Natural killer cell (primary cell): Measurements from ENCODE around the gene CWC25. TPM values are rescaled to one million over a fixed set of nuclear protein-coding genes. Genes with fewer than 3 reads are reported as not detected.

Experiments used
- ATAC-seq, 3 donors: fragments of 150-1000 bp in 2 of 3; fragments of 200-7000 bp in 1 of 3; cut with Tn5 transposase; 1 replicate in 1 of 3; 2 replicates in 2 of 3; pipeline ENCODE4 v1.10.0; 2021; ENCODE audit warnings: mild to moderate bottlenecking in 2 of 3, moderate library complexity in 2 of 3
- DNase-seq, 2 donors: peaks; one replicate each; pipeline versions ENCODE4 v3.0.0 to v3.0.0-alpha.2; 2013 to 2021; ENCODE audit warnings: mixed read lengths in 1 of 2
- H3K27ac ChIP-seq: one replicate; pipeline ENCODE4 v1.5.1; 2013; ENCODE audit warnings: mild to moderate bottlenecking, low read length
- H3K27me3 ChIP-seq: one replicate; pipeline ENCODE4 v1.6.1; 2013; ENCODE audit warnings: low read length; ENCODE audit not compliant: control insufficient read depth, insufficient read depth
- H3K36me3 ChIP-seq: one replicate; pipeline ENCODE4 v1.6.1; 2013; ENCODE audit warnings: low read length; ENCODE audit not compliant: control insufficient read depth, insufficient read depth
- H3K4me1 ChIP-seq: one replicate; pipeline ENCODE4 v1.6.1; 2013; ENCODE audit warnings: low read length; ENCODE audit not compliant: control insufficient read depth, insufficient read depth
- H3K4me3 ChIP-seq: one replicate; pipeline ENCODE4 v1.5.1; 2013; ENCODE audit warnings: low read length
- H3K9me3 ChIP-seq: one replicate; pipeline ENCODE4 v1.6.1; 2013; ENCODE audit warnings: low read length; ENCODE audit not compliant: control insufficient read depth, insufficient read depth
- H3K27ac Mint-ChIP-seq, 2 donors: one replicate each; pipeline ENCODE4 v1.8.0; 2022; ENCODE audit warnings: mild to moderate bottlenecking in 2 of 2, mixed read lengths in 2 of 2, moderate library complexity in 1 of 2
- H3K27me3 Mint-ChIP-seq, 2 donors: one replicate each; pipeline ENCODE4 v1.8.0; 2022; ENCODE audit warnings: low read depth in 2 of 2, mixed read lengths in 2 of 2
- H3K36me3 Mint-ChIP-seq: one replicate; pipeline ENCODE4 v1.8.0; 2022; ENCODE audit warnings: mixed read lengths
- H3K4me1 Mint-ChIP-seq, 2 donors: one replicate each; pipeline ENCODE4 v1.8.0; 2022; ENCODE audit warnings: mixed read lengths in 2 of 2
- H3K4me3 Mint-ChIP-seq: one replicate; pipeline ENCODE4 v1.8.0; 2022; ENCODE audit warnings: mild to moderate bottlenecking, moderate library complexity, mixed read lengths
- H3K9me3 Mint-ChIP-seq, 2 donors: one replicate each; pipeline ENCODE4 v1.8.0; 2022; ENCODE audit warnings: mixed read lengths in 2 of 2
- WGBS: methylation state at CpG from one replicate; pipeline ENCODE4 v1.1.7; 2013; ENCODE audit warnings: missing lambda C conversion rate; ENCODE audit not compliant: insufficient coverage; 5-methylcytosine and 5-hydroxymethylcytosine counted together
- intact Hi-C: fragments of 100-400 bp; cut with micrococcal nuclease; formaldehyde crosslinking; loops from one replicate; pipeline ENCODE4 v1.14.2; 2022
- total RNA-seq, 4 donors: library from RNA; stranded (reverse); fragments of 120-200 nt in 1 of 4; gene quantifications; one replicate each; pipeline versions ENCODE4 v1.2.3 to v1.2.4, GENCODE V29; 2013 to 2022
- TF ChIP-seq, protein P1 (sequence below): fragments of 200-600 bp; IDR thresholded peaks from one replicate; pipeline ENCODE4 v1.8.0; 2022; ENCODE audit warnings: antibody characterized with exemption

The CWC25 gene
- total RNA-seq, 3 donors from 2014 or later (not counting 1 experiment from before 2014, with no cell fraction given), result 63.8 to 79.4 (median 74.4) TPM

DNA sequence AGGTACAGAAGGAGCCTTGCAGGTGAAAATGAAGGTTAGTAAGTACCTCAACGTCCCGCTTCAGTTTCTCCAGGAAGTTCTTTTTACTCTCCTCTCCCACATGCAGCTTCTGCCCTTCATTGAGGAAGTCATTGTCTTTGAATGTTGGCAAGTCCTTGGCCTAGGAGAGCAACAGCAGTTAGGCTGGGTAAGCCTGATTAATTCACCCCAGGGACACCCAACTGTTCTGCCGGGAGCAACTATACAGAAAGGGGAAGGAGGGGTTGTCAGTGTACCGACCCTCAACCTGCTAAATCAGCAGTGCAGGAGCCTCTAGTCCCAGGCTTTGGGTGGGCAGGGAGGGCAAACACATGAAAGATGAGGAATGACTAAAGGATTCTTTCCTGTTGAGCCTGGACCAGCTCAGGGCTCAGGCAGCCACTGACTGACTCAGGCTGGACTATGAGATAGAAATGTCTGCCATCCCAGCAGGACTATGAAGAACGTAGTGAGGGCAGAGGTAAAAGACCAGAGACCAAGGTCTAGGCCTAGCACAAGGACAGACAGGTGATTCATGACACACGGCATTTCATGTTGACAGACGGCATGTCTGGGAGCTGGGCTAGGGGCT is 47.4 kb downstream of the CWC25 start:
- DNase-seq (no peak), ATAC-seq (no peak)
- no peaks in the 10 kb centered on the region for H3K27me3 ChIP-seq
- H3K4me3 ChIP-seq, result no peak overlapping the region
- intact Hi-C loops, result no loop called here
- H3K9me3 ChIP-seq, result no peaks in the 10 kb centered on the region
- H3K4me1 ChIP-seq, result no peaks in the 10 kb centered on the region
- H3K27me3 Mint-ChIP-seq, result no peaks in the 10 kb centered on the region
- H3K36me3 ChIP-seq, result peaks cover 74% of the 10 kb centered on the region
- no peaks in the 10 kb centered on the region for H3K9me3 Mint-ChIP-seq
- no peak overlapping the region for H3K4me3 Mint-ChIP-seq
- H3K4me1 Mint-ChIP-seq, result no peaks in the 10 kb centered on the region
- H3K27ac Mint-ChIP-seq, result no peak overlapping the region
- H3K36me3 Mint-ChIP-seq, result no peaks in the 10 kb centered on the region
- H3K27ac ChIP-seq, result no peak overlapping the region
- WGBS, result 86% methylated on average over 7 of the region's 7 CpGs
- TF ChIP-seq, protein P1, sequence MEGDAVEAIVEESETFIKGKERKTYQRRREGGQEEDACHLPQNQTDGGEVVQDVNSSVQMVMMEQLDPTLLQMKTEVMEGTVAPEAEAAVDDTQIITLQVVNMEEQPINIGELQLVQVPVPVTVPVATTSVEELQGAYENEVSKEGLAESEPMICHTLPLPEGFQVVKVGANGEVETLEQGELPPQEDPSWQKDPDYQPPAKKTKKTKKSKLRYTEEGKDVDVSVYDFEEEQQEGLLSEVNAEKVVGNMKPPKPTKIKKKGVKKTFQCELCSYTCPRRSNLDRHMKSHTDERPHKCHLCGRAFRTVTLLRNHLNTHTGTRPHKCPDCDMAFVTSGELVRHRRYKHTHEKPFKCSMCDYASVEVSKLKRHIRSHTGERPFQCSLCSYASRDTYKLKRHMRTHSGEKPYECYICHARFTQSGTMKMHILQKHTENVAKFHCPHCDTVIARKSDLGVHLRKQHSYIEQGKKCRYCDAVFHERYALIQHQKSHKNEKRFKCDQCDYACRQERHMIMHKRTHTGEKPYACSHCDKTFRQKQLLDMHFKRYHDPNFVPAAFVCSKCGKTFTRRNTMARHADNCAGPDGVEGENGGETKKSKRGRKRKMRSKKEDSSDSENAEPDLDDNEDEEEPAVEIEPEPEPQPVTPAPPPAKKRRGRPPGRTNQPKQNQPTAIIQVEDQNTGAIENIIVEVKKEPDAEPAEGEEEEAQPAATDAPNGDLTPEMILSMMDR, result no peak

DNA sequence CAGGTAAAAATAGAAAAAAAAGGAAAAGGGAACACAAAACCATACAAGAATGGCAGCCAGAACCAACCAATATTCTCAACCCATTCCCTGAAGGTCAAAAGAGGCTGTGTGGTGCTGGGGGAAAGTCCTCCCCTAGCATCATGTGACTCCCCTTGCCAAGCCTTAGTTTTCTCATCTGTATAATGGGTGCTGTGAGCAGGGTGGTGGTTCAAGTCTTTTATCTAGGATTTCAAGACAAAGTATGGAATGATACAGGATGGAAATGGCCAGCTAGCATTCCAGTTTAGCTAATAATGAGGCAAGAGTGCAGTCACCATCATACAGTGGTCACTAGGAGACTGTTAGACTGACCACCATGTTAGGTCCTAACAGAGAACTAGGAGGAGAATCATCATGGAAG is 51.9 kb downstream of the CWC25 start:
- Mint-ChIP-seq H3K4me1 (no peaks in the 10 kb centered on the region), H3K9me3 (no peaks in the 10 kb centered on the region), H3K27me3 (no peaks in the 10 kb centered on the region), H3K36me3 (peaks cover 15% of the 10 kb centered on the region), H3K4me3 (no peak overlapping the region), H3K27ac (no peak overlapping the region)
- DNase-seq, result no peak
- no peaks in the 10 kb centered on the region for H3K4me1 ChIP-seq
- TF ChIP-seq, protein P1, result no peak
- intact Hi-C loops, result no loop called here
- H3K36me3 ChIP-seq, result peaks cover 58% of the 10 kb centered on the region
- no peak overlapping the region for H3K27ac ChIP-seq
- ATAC-seq, result no peak
- H3K4me3 ChIP-seq, result no peak overlapping the region
- H3K27me3 ChIP-seq, result no peaks in the 10 kb centered on the region
- no peaks in the 10 kb centered on the region for H3K9me3 ChIP-seq

DNA sequence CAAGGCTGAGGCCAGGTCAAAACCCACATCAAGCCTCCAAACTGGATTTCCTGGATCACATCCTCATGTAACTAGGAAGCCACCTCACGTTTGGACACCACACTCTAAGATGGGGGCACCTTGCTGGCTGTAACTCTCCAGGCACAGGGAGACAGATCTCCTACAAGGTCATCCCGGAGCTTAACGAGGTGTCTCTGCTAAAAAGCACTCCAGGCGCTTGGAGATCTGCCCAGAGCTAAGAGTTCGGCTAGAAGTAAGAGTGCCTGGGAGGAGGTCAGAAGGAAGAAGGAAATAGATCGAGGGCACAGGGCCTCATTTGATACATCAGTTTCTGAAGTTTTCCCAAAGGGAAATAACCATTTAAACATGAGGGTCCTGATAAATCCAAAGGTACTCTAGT is 56.7 kb downstream of the CWC25 start:
- intact Hi-C loops, result no loop called here

More for the DNA sequence above, 56.7 kb downstream of the CWC25 start:
- H3K9me3 ChIP-seq, result no peaks in the 10 kb centered on the region
- no peak overlapping the region for H3K4me3 ChIP-seq
- TF ChIP-seq, protein P1, result no peak
- no peaks in the 10 kb centered on the region for H3K4me1 Mint-ChIP-seq
- H3K27ac Mint-ChIP-seq, result peak overlapping the region in 1 of 2 donors; percentile 31
- H3K9me3 Mint-ChIP-seq, result no peaks in the 10 kb centered on the region
- H3K4me1 ChIP-seq, result no peaks in the 10 kb centered on the region
- DNase-seq (no peak), ATAC-seq (no peak)
- H3K36me3 ChIP-seq, result peaks cover 68% of the 10 kb centered on the region
- no peaks in the 10 kb centered on the region for H3K27me3 Mint-ChIP-seq
- no peak overlapping the region for H3K27ac ChIP-seq
- no peaks in the 10 kb centered on the region for H3K27me3 ChIP-seq
- H3K4me3 Mint-ChIP-seq, result no peak overlapping the region
- 94% methylated on average over 6 of the region's 6 CpGs for WGBS
- H3K36me3 Mint-ChIP-seq, result peaks cover 23% of the 10 kb centered on the region
